IMR-90 (cell line): ENCODE measurements around the gene PITPNB. TPM values are rescaled to one million over a fixed set of nuclear protein-coding genes. Genes with fewer than 3 reads are reported as not detected.

ENCODE experiments used
- ATAC-seq: fragments of 200-7000 bp; cut with Tn5 transposase; 2 replicates; pipeline ENCODE4 v1.9.1; 2020; ENCODE audit warnings: low read depth, mild to moderate bottlenecking, moderate library complexity
- BruUV-seq: library from RNA; stranded (reverse); fragments of 400-500 nt; replicated peaks from 2 replicates; lab custom pipeline; 2021; lab: Mats Ljungman, UMichigan
- CTCF ChIA-PET: fragments of 300-600 bp; formaldehyde crosslinking; extraction: SDS; loops from one replicate; lab custom pipeline; 2021; ENCODE audit warnings: antibody characterized with exemption; lab: Yijun Ruan, JAX
- POLR2A ChIA-PET: fragments of 300-600 bp; sonication (Branson Sonifier 250); formaldehyde crosslinking; loops from one replicate; lab custom pipeline; 2022; ENCODE audit warnings: antibody characterized with exemption; ENCODE audit not compliant: unreplicated experiment; lab: Charles Lee
- DNase-seq: peaks from one replicate; pipeline ENCODE4 v3.0.0; 2013
- H2AFZ ChIP-seq: replicated peaks from 2 replicates; pipeline ENCODE3; 2013; ENCODE audit warnings: low read length, mild to moderate bottlenecking; ENCODE audit not compliant: poor library complexity
- H2AK5ac ChIP-seq: 2 replicates; pipeline ENCODE4 v1.6.1; 2013; ENCODE audit warnings: low read depth, low read length, inconsistent platforms
- H2AK9ac ChIP-seq: replicated peaks from 2 replicates; pipeline ENCODE3; 2013; ENCODE audit warnings: mild to moderate bottlenecking, low read depth, low read length, moderate library complexity; ENCODE audit not compliant: poor library complexity
- H2BK120ac ChIP-seq: 2 replicates; pipeline ENCODE4 v1.6.1; 2013; ENCODE audit warnings: low read depth, low read length, inconsistent platforms
- H2BK15ac ChIP-seq: 3 replicates; pipeline ENCODE4 v1.6.1; 2013; ENCODE audit warnings: low read depth, low read length, inconsistent platforms
- H2BK20ac ChIP-seq: 2 replicates; pipeline ENCODE4 v1.6.1; 2013; ENCODE audit warnings: low read depth, mild to moderate bottlenecking, inconsistent platforms, low read length, moderate library complexity
- H2BK5ac ChIP-seq: 2 replicates; pipeline ENCODE4 v1.6.1; 2013; ENCODE audit warnings: mild to moderate bottlenecking, low read depth, low read length, inconsistent platforms; ENCODE audit not compliant: poor library complexity, severe bottlenecking
- H3K14ac ChIP-seq: replicated peaks from 2 replicates; pipeline ENCODE4 v1.6.1; 2013; ENCODE audit warnings: low read depth, low read length, inconsistent platforms
- H3K18ac ChIP-seq: 2 replicates; pipeline ENCODE4 v1.6.1; 2013; ENCODE audit warnings: low read depth, low read length, control low read depth
- H3K23ac ChIP-seq: 2 replicates; pipeline ENCODE4 v1.6.1; 2013; ENCODE audit warnings: low read depth, low read length, inconsistent platforms
- H3K27ac ChIP-seq: 2 replicates; pipeline ENCODE4 v1.5.1; 2013; ENCODE audit warnings: mild to moderate bottlenecking, control low read depth, low read length; ENCODE audit not compliant: insufficient read depth
- H3K27me3 ChIP-seq: 2 replicates; pipeline ENCODE4 v1.6.1; 2013; ENCODE audit warnings: low read length; ENCODE audit not compliant: control insufficient read depth, insufficient read depth
- H3K36me3 ChIP-seq: 2 replicates; pipeline ENCODE4 v1.6.1; 2013; ENCODE audit warnings: low read length, mixed read lengths; ENCODE audit not compliant: control insufficient read depth, insufficient read depth
- H3K4ac ChIP-seq: 2 replicates; pipeline ENCODE4 v1.6.1; 2013; ENCODE audit warnings: low read depth, low read length, inconsistent platforms
- H3K4me1 ChIP-seq: 2 replicates; pipeline ENCODE4 v1.6.1; 2013; ENCODE audit warnings: low read length, mixed read lengths; ENCODE audit not compliant: control insufficient read depth, insufficient read depth
- H3K4me2 ChIP-seq: 2 replicates; pipeline ENCODE4 v1.6.1; 2013; ENCODE audit warnings: low read depth, mild to moderate bottlenecking, control low read depth, low read length, moderate library complexity
- H3K4me3 ChIP-seq: 2 replicates; pipeline ENCODE4 v1.5.1; 2013; ENCODE audit warnings: low read depth, mild to moderate bottlenecking, control low read depth, low read length, moderate library complexity; ENCODE audit not compliant: insufficient read depth
- H3K56ac ChIP-seq: 2 replicates; pipeline ENCODE4 v1.6.1; 2013; ENCODE audit warnings: low read length, inconsistent platforms; ENCODE audit not compliant: insufficient read depth; ENCODE audit errors: extremely low read depth
- H3K79me1 ChIP-seq, 2 experiments: 2 replicates each; pipeline ENCODE4 v1.6.1; 2013; ENCODE audit warnings: low read length in 2 of 2, inconsistent platforms in 1 of 2, low read depth in 1 of 2
- H3K9ac ChIP-seq: 2 replicates; pipeline ENCODE4 v1.6.1; 2013; ENCODE audit warnings: low read depth, low read length, control low read depth
- H3K9me1 ChIP-seq: 2 replicates; pipeline ENCODE4 v1.6.1; 2013; ENCODE audit warnings: low read length, inconsistent platforms; ENCODE audit not compliant: insufficient read depth
- H3K9me3 ChIP-seq: 2 replicates; pipeline ENCODE4 v1.6.1; 2013; ENCODE audit warnings: low read length; ENCODE audit not compliant: control insufficient read depth, insufficient read depth
- H4K20me1 ChIP-seq: 2 replicates; pipeline ENCODE4 v1.6.1; 2013; ENCODE audit warnings: low read length, inconsistent platforms; ENCODE audit not compliant: insufficient read depth
- H4K5ac ChIP-seq: 2 replicates; pipeline ENCODE4 v1.6.1; 2013; ENCODE audit warnings: mild to moderate bottlenecking, low read depth, low read length, control low read depth
- H4K8ac ChIP-seq, 2 experiments: 2 replicates each; pipeline ENCODE4 v1.6.1; 2013; ENCODE audit warnings: low read depth in 2 of 2, low read length in 2 of 2, control low read depth in 1 of 2, inconsistent platforms in 1 of 2
- H4K91ac ChIP-seq: 2 replicates; pipeline ENCODE4 v1.6.1; 2013; ENCODE audit warnings: low read depth, low read length, inconsistent platforms; ENCODE audit not compliant: insufficient read depth
- MXI1 ChIP-seq: IDR thresholded peaks from 2 replicates; pipeline ENCODE4 v1.6.1; 2012; ENCODE audit warnings: low read depth, mild to moderate bottlenecking, low read length, moderate library complexity, borderline replicate concordance
- WGBS, 2 experiments: methylation state at CpG; one replicate each; pipeline versions ENCODE4 v1.1.5 to v1.1.7; 2013; ENCODE audit warnings: missing lambda C conversion rate in 2 of 2; ENCODE audit not compliant: insufficient read length in 1 of 2; ENCODE audit errors: extremely low coverage in 2 of 2; 5-methylcytosine and 5-hydroxymethylcytosine counted together
- dilution Hi-C: fragments of 300-500 bp; cut with HindIII; formaldehyde crosslinking; loops from one replicate; pipeline ENCODE4 v1.14.3; 2018; ENCODE audit warnings: low sequenced_read_pairs; ENCODE audit not compliant: unreplicated experiment
- in situ Hi-C: fragments of 300-500 bp; cut with MboI; formaldehyde crosslinking; loops from 3 replicates; pipeline ENCODE4 v1.14.3; 2019; ENCODE audit warnings: low sequenced_read_pairs, inconsistent platforms, mixed read lengths
- intact Hi-C: fragments of 100-400 bp; cut with micrococcal nuclease; formaldehyde crosslinking; loops from 2 replicates; pipeline ENCODE4 v1.10.0; 2022
- polyA plus RNA-seq, 3 experiments: library from polyadenylated mRNA; depleted of rRNA; stranded (reverse); fragments of >200 nt; gene quantifications; 2 replicates each; pipeline ENCODE4 v1.2.3, GENCODE V29; 2012; ENCODE audit warnings: low replicate concordance in 1 of 3
- total RNA-seq: library from RNA; depleted of rRNA; stranded (reverse); fragments of >200 nt; gene quantifications from 2 replicates; pipeline ENCODE4 v1.2.3, GENCODE V29; 2012

The PITPNB gene
- total and polyA plus RNA-seq, 2 of the 4 experiments (the other 2 are of a cell fraction): 19.7 to 54.5 TPM

- Histone ChIP-seq H3K23ac (no peak overlapping the region), H4K91ac (no peak overlapping the region), H3K56ac (no peak overlapping the region), H3K27me3 (peaks cover 8% of the 10 kb centered on the region), H4K20me1 (no peaks in the 10 kb centered on the region), H3K4me1 (peaks cover 4% of the 10 kb centered on the region; the same call in 1 of the 2 replicates), H3K36me3 (no peaks in the 10 kb centered on the region), H3K9me3 (no peaks in the 10 kb centered on the region), H3K18ac (no peak overlapping the region), H3K79me1 (no peaks in the 10 kb centered on the region), H4K5ac (no peak overlapping the region), H2BK120ac (no peak overlapping the region), H3K9me1 (no peaks in the 10 kb centered on the region), H2BK15ac (no peak overlapping the region), H4K8ac (no peak overlapping the region), H2AK5ac (no peak overlapping the region), H3K14ac (no peak overlapping the region), H3K4me2 (no peak overlapping the region), H2AFZ (no peak overlapping the region), H3K9ac (no peak overlapping the region), H2BK20ac (no peak overlapping the region), H2AK9ac (no peak overlapping the region), H3K27ac (no peak overlapping the region), H3K4me3 (no peak overlapping the region), H3K4ac (no peak overlapping the region), H2BK5ac (no peak overlapping the region)
- ChIA-PET CTCF (no interaction called here), POLR2A (no interaction called here)
- no TSS peak for BruUV-seq
- no peak for TF ChIP-seq MXI1
- dilution Hi-C loops (no loop called here), intact Hi-C loops (no loop called here), in situ Hi-C loops (loop anchor here (10.0 kb wide), 1 partner anchor 1061 kb away; no protein-coding TSS in a partner anchor)
- 88% methylated on average over 2 of the region's 4 CpGs; no CpG with 5 or more reads in 1 of the 2 experiments for WGBS, 2 experiments
- ATAC-seq (no peak), DNase-seq (no peak)
Observed at GRCh38 chr22:27815826-27816530, 103.1 kb downstream of the PITPNB start.
